M059J (cell line): ENCODE data around the gene CFAP161. TPM values are rescaled to one million over a fixed set of nuclear protein-coding genes. Genes with fewer than 3 reads are reported as not detected.
"Not testable (repeated sequence)": the region's sequence is repeated elsewhere in the genome, so short reads cannot be mapped to it uniquely, and the experiment has no call there.

Experiments used
- DNase-seq: peaks from one replicate; pipeline ENCODE4 v3.0.0-alpha.2; 2012; ENCODE audit warnings: low read depth
- total RNA-seq: library from RNA; depleted of rRNA; stranded (reverse); fragments of >200 nt; shearing (Covaris generic); gene quantifications from 2 replicates; pipeline ENCODE4 v1.2.3, GENCODE V29; 2014

The CFAP161 gene
- total RNA-seq, 1 experiment from 2014 or later, result not detected

DNA sequence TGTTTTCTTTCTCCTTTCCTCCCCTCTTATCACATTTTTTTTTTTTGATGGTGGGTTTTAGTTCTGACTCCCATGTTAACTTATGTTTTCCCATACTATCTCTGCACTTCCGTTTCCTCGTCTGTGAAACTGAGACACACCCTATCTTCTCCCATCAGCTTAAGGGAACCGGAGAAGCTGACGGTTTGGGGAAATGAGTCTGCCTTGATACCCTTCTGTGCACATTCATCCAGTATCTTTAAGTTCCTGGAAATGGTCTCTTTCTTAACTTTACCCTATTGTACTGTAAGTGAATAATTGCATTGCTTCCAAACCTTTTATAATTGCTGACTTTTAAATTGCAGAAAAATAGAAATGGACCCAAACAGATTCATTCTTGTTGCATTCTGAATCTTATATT lies 26.2 kb upstream of the CFAP161 start:
- DNase-seq, result no peak

DNA sequence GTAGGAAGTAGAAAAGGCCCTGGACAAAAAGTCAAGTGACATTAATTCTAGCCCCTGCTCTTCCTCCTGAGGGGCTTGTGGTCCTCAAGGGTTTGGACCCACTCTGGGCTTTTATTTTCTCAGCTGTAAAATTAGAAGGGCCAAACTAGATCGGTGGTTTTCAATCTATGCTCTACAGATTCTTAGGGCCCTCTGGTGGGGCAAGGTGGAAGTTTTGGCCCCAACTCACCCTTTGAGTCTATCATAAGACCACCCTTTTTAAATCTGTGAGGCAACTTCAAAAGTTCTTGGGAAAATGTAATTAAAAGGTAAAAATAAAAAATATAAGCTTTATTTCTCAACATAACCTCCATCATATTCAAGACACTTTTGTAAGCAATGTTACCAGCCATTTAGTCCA lies 25.6 kb upstream of the CFAP161 start:
- DNase-seq, result no peak

DNA sequence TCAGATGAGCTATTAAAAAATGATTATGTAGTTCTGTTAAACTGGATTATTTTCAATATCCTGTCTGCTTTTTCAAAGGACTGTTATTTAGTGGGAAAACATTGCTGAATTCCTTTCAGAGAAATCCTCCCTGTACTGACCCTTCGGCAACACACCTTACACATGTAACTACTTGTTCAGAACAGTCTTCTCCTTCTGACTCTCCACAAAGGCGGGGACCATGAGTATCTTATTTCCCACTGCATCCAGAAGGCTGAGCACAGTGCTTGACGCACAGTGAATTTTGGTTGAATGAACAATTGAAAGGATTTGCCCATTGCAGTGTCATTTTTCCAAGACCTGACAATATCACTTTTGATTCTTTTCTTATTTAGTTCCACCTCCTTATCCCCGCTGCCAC lies 23.1 kb upstream of the CFAP161 start:
- no peak for DNase-seq

DNA sequence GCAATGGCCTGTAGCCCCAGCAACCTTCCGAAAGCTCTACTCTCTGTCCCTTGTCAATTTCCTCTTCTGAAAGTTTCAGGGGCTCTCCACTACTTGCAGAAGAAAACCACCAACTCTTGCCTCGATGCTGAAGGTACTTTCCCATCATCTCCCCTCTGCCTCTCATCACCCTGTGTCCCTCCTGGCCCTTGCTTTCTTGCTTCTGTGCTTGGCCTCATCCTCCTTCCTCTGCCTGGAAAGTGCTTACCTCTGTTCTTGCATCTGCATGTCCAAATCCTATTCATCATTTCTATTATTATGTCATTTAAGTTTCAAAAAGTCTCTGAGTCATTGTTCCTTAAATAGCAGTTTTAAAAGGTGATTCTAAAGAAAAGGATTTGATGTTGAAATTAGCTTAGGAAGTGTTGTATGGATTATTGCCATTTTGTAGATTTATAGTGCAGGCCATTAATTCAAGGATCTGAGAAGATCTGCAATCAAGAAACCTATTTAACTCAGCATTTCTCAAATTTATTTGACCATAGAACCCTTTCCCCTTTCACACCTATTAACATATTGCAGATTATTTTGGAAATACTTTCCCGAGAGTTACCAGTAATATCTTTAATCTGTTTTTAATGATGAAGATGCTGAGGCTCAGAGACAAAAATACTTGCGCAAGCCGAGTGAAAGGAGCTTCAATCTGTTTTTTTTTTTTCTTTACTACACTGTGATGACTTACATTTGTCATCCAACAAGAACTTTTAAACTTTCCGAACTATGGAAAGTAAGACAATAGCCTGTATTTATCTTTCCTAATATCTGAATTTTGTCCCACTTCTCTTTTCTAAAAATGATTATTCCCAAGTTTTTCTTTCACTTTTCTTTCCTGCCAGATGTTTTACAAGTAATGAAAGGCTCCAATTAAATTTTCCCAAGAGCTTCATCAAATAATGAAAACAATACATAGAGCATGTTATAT lies 22.3 kb upstream of the CFAP161 start:
- no peak for DNase-seq

- DNase-seq, result no peak
These were observed 20.8 kb upstream of the CFAP161 start for GRCh38 chr15:81113204-81113657.

GRCh38 chr15:81113861-81114291 lies 20.2 kb upstream of the CFAP161 start:
- DNase-seq, result no peak

- no peak for DNase-seq
These were observed 18.8 kb upstream of the CFAP161 start for GRCh38 chr15:81115054-81115939.

DNA sequence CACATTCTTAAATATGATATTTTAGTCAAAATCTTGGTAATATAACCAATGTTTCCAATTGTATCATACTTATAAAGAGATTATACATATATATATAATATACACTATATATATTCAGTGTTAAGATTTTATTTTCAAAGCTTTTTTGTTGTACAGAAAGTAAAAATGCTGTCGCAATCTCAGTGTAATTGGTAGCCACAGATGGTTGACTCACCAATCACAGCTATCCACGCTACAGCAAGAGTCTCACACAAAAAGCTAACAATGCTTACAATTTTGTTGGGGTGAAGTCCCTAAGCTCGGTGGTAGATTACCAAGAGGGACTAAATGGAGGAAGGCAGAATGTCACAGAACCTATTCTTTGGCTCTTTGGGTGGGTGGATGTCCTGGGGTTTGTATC lies 16.9 kb upstream of the CFAP161 start:
- DNase-seq, result no peak

- no peak for DNase-seq
These were observed 16.5 kb upstream of the CFAP161 start for GRCh38 chr15:81117581-81117980.

DNA sequence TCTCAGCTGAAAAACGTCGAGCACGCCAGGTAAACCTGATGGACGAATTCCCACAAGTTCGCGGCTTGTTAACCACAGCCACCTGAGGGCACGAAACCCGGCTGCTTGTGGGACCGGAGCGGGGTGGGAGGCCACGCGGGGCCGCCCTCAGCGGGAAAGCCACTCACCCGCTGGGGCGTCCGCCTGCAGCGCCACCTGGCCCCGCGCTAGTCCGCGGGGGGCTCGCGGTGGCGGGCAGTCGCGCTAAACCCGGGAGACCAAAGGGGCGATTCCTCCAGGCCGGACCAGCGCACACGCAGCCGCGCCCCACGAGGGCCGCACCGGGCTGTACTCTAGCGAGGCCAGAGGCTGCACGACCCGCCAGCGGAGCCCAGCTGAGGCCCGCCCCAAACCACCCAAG lies 15.7 kb upstream of the CFAP161 start:
- DNase-seq, result no peak

DNA sequence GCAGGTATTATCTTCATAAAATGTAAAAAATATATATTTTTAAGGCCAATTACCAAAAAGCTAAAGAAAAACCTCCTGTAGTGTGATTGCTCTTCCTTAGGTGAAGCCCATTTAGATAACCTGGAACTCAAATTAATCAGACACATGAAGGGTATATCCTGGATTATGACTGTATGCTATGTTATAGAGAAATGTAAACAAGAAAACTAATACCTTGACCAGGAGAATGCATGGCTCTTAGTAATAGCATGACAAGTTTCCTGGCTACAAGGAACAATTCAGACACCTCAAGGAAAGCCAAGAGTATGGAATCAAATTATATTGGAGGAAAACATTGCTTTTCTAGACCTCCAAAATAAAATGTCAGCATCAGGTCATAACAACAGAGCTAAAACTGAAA lies 14.0 kb upstream of the CFAP161 start:
- DNase-seq, result no peak

- no peak for DNase-seq
These were observed 7.2 kb upstream of the CFAP161 start for GRCh38 chr15:81126892-81127291.

- not testable (repeated sequence) for DNase-seq
These were observed 7.4 kb downstream of the CFAP161 start for GRCh38 chr15:81141478-81141877.

- DNase-seq, result no peak
These were observed 11.9 kb downstream of the CFAP161 start for GRCh38 chr15:81146006-81146405.

GRCh38 chr15:81146466-81146865 lies 12.4 kb downstream of the CFAP161 start:
- no peak for DNase-seq

DNA sequence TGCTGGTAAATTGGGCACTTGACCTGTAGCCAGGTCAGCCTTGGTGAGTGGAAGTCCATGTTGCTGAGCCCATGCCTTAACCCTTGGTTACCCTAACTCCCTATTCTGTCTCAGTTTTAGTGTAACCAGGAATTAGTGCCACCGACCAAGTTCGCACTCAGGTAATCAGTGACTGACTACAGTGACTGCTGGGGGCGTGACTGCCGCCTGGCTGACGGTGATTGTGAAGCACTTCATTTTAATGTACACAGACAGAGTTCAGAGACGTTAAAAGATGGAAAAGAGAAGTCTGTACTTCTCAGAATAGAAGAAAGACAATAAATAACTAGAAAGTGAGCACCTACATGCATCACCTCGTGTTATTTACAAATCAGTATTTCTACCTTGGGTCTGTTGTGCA lies 17.3 kb downstream of the CFAP161 start:
- no peak for DNase-seq

GRCh38 chr15:81152339-81152738 lies 18.3 kb downstream of the CFAP161 start:
- no peak for DNase-seq

- peak; percentile 3 for DNase-seq
These were observed 18.7 kb downstream of the CFAP161 start for GRCh38 chr15:81152799-81153198.

DNA sequence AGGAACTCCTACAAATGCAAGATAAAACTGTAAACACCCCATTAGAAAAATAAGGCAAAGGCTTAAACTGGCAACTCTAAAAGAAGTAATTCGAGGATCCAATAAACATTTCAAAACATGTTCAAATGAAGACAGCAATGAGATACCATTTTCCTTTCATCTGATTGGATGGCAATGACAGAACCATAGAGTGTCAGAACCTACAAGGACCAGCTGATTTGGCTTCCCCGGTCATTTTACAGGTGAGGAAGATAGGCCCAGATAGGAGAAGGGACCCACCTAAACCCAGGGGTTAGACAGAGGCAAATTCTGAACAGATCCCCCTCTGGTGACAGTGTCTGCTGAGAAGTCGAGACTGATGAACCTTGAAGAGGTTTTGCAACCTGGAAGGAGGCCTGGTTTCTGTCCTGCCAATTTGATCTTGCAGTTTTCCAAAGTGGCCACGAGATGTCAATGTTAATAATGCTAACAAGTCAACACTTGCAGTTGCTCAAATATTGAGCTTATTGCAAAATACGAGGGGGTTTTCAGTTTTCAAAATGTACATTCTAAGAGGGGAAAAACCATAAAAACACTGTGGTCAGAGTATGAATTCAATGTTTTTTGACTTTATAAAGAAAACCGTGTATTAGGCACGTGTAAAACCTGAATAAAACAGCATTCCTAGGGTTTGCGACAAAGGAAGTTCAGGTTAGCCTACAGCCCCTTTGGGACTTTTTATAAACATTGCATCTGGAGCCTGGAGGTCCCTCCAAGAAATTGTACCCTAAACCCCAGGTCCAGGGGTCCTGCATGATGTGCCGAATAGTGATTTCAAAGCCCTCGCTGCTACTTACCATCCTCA lies 21.5 kb downstream of the CFAP161 start:
- DNase-seq, result peak; percentile 32

- DNase-seq, result no peak
These were observed 22.3 kb downstream of the CFAP161 start for GRCh38 chr15:81156324-81156723.

GRCh38 chr15:81157195-81157938 lies 23.3 kb downstream of the CFAP161 start:
- DNase-seq, result no peak
